HL-60 (cell line): Measurements from ENCODE around the gene NCK2.

ENCODE experiments used
- CTCF ChIP-seq: IDR thresholded peaks from one replicate; pipeline ENCODE4 v1.5.1; 2011; ENCODE audit warnings: low read length, control low read depth, inconsistent platforms; ENCODE audit not compliant: insufficient read depth
- GABPA ChIP-seq: IDR thresholded peaks from 2 replicates; pipeline ENCODE4 v1.6.1; 2012; ENCODE audit warnings: low read depth
- POLR2AphosphoS5 ChIP-seq: IDR thresholded peaks from 2 replicates; pipeline ENCODE4 v1.6.1; 2012; ENCODE audit warnings: low read depth

GRCh38 chr2:105784589-105784988 is 39.9 kb downstream of the NCK2 start:
- TF ChIP-seq CTCF (no peak), POLR2AphosphoS5 (no peak), GABPA (no peak)
